HG03025 (cell line): ENCODE results near the gene DNAH3.
"Not testable (repeated sequence)": the region's sequence is repeated elsewhere in the genome, so short reads cannot be mapped to it uniquely, and the experiment has no call there.

Experiments used
- ATAC-seq: cut with Tn5 transposase; IDR thresholded peaks from one replicate; pipeline ENCODE4 v1.9.1; 2021; ENCODE audit warnings: mild to moderate bottlenecking, moderate library complexity; ENCODE audit not compliant: unreplicated experiment, low FRiP score

The DNAH3 gene

GRCh38 chr16:21130811-21131210 is 19.8 kb downstream of the DNAH3 start:
- ATAC-seq, result no peak

GRCh38 chr16:21128991-21129390 is 21.7 kb downstream of the DNAH3 start:
- ATAC-seq, result no peak

- ATAC-seq, result no peak
These were observed 24.1 kb downstream of the DNAH3 start for GRCh38 chr16:21126518-21126917.

- no peak for ATAC-seq
These were observed 25.5 kb downstream of the DNAH3 start for GRCh38 chr16:21125191-21125590.

- ATAC-seq, result no peak
These were observed 29.6 kb downstream of the DNAH3 start for GRCh38 chr16:21120976-21121520.

- no peak for ATAC-seq
These were observed 33.1 kb downstream of the DNAH3 start for GRCh38 chr16:21117567-21117966.

- no peak for ATAC-seq
These were observed 34.4 kb downstream of the DNAH3 start for GRCh38 chr16:21116148-21116693.

- ATAC-seq, result not testable (repeated sequence)
These were observed 35.1 kb downstream of the DNAH3 start for GRCh38 chr16:21115551-21115950.

GRCh38 chr16:21103941-21104860 is 46.4 kb downstream of the DNAH3 start:
- ATAC-seq, result no peak

- no peak for ATAC-seq
These were observed 48.8 kb downstream of the DNAH3 start for GRCh38 chr16:21101631-21102420.

- no peak for ATAC-seq
These were observed 50.2 kb downstream of the DNAH3 start for GRCh38 chr16:21100447-21100846.

GRCh38 chr16:21097151-21097550 is 53.5 kb downstream of the DNAH3 start:
- no peak for ATAC-seq

- ATAC-seq, result not testable (repeated sequence)
These were observed 55.9 kb downstream of the DNAH3 start for GRCh38 chr16:21094719-21095118.

- no peak for ATAC-seq
These were observed 57.7 kb downstream of the DNAH3 start for GRCh38 chr16:21092951-21093350.

GRCh38 chr16:21088646-21089538 is 61.8 kb downstream of the DNAH3 start:
- no peak for ATAC-seq

GRCh38 chr16:21088143-21088542 is 62.5 kb downstream of the DNAH3 start:
- no peak for ATAC-seq

GRCh38 chr16:21084631-21085225 is 65.9 kb downstream of the DNAH3 start:
- ATAC-seq, result no peak

GRCh38 chr16:21083729-21084268 is 66.8 kb downstream of the DNAH3 start:
- ATAC-seq, result no peak

GRCh38 chr16:21081329-21081728 is 69.3 kb downstream of the DNAH3 start:
- ATAC-seq, result no peak
